Endothelial cell (in vitro differentiated cells): ENCODE measurements around the gene PRKCA. TPM values are rescaled to one million over a fixed set of nuclear protein-coding genes. Genes with fewer than 3 reads are reported as not detected.

ENCODE experiments used
- DNase-seq: peaks from one replicate; pipeline ENCODE4 v3.0.0; 2021; ENCODE audit warnings: low spot score
- H3K27ac Mint-ChIP-seq: one replicate; pipeline ENCODE4 v1.8.0; 2021; ENCODE audit warnings: mixed read lengths, inconsistent platforms; ENCODE audit not compliant: unreplicated experiment
- H3K27me3 Mint-ChIP-seq: one replicate; pipeline ENCODE4 v1.8.0; 2021; ENCODE audit warnings: mild to moderate bottlenecking, moderate library complexity, mixed read lengths, inconsistent platforms; ENCODE audit not compliant: unreplicated experiment
- H3K36me3 Mint-ChIP-seq: one replicate; pipeline ENCODE4 v1.8.0; 2021; ENCODE audit warnings: mild to moderate bottlenecking, low read depth, mixed read lengths, inconsistent platforms; ENCODE audit not compliant: unreplicated experiment
- H3K4me1 Mint-ChIP-seq: one replicate; pipeline ENCODE4 v1.8.0; 2021; ENCODE audit warnings: mild to moderate bottlenecking, mixed read lengths, inconsistent platforms; ENCODE audit not compliant: unreplicated experiment
- H3K4me3 Mint-ChIP-seq: one replicate; pipeline ENCODE4 v1.8.0; 2021; ENCODE audit warnings: mild to moderate bottlenecking, mixed read lengths, inconsistent platforms; ENCODE audit not compliant: unreplicated experiment
- H3K9me3 Mint-ChIP-seq: one replicate; pipeline ENCODE4 v1.8.0; 2021; ENCODE audit warnings: mixed read lengths, inconsistent platforms; ENCODE audit not compliant: unreplicated experiment
- total RNA-seq: library from RNA; stranded (reverse); fragmentation: NEBNext Ultra II Directional; extraction: Animal tissue kit (Norgen Biotek cat#: 25700); gene quantifications from one replicate; pipeline ENCODE4 v1.2.1, GENCODE V29; 2021; ENCODE audit not compliant: unreplicated experiment
- TF ChIP-seq, protein P1 (sequence below): fragments of 200-600 bp; sonication (generic); IDR thresholded peaks from one replicate; pipeline ENCODE4 v1.5.0; 2021; ENCODE audit warnings: antibody characterized with exemption; ENCODE audit not compliant: unreplicated experiment

The PRKCA gene
- total RNA-seq, 1 donor from 2014 or later = 2.1 TPM

DNA sequence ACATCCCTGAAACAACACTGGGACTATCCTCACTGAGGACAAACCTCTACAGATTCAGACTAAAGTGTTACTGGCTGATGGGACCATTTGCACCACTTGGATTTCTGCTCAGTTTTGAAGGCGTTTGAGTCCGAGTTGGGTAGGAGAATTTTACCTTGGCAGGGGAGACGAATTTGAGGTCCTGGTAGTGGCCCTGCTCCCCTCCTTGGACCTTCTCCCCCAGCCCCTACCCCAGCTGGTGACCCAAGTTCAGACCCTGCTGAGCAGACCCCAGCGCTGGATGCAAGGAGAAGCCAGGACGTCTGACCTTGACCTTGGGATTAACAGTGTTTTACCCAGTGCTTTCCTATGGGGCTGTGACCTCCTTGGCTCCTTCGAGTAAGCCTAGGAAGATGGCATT lies 546.1 kb downstream of the PRKCA start:
- Mint-ChIP-seq H3K4me3 (no peak overlapping the region), H3K27ac (no peak overlapping the region), H3K36me3 (no peaks in the 10 kb centered on the region), H3K4me1 (no peaks in the 10 kb centered on the region), H3K9me3 (peaks cover 8% of the 10 kb centered on the region), H3K27me3 (no peaks in the 10 kb centered on the region)
- DNase-seq = no peak
- TF ChIP-seq, protein P1, sequence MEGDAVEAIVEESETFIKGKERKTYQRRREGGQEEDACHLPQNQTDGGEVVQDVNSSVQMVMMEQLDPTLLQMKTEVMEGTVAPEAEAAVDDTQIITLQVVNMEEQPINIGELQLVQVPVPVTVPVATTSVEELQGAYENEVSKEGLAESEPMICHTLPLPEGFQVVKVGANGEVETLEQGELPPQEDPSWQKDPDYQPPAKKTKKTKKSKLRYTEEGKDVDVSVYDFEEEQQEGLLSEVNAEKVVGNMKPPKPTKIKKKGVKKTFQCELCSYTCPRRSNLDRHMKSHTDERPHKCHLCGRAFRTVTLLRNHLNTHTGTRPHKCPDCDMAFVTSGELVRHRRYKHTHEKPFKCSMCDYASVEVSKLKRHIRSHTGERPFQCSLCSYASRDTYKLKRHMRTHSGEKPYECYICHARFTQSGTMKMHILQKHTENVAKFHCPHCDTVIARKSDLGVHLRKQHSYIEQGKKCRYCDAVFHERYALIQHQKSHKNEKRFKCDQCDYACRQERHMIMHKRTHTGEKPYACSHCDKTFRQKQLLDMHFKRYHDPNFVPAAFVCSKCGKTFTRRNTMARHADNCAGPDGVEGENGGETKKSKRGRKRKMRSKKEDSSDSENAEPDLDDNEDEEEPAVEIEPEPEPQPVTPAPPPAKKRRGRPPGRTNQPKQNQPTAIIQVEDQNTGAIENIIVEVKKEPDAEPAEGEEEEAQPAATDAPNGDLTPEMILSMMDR = no peak

DNA sequence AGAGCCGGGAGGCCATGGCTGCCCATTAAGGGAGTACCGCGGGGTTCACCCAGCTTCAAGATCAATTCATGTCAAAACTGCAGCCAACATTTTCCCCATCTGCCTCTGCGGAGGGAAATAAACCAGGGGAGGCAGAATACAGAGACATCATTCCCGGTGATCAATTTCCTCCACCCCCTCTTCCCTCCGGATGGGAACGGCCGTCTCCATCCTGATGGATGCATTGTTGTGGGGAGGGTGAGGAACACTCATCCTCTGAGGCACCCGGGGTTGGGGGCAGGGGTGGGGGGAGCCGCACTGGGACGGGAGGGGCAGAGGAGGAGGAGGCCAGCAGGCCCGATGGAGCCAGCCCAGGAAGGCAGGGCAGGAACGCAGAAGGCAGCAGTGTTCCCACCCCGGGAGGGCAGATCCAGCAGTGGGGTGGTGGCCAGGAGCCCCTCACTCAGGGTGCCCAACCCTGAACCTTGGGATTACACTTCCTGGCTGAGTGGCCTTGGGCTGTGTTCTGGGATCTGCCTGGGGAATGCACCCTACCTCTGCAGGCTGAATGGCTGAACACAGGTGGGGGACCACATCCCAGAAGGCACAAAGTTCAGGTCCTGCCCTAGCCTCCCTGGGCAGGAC lies 546.7 kb downstream of the PRKCA start:
- Mint-ChIP-seq H3K36me3 (no peaks in the 10 kb centered on the region), H3K27ac (no peak overlapping the region), H3K4me1 (no peaks in the 10 kb centered on the region), H3K27me3 (no peaks in the 10 kb centered on the region), H3K4me3 (no peak overlapping the region), H3K9me3 (peaks cover 8% of the 10 kb centered on the region)
- TF ChIP-seq, protein P1 = no peak
- DNase-seq = no peak

DNA sequence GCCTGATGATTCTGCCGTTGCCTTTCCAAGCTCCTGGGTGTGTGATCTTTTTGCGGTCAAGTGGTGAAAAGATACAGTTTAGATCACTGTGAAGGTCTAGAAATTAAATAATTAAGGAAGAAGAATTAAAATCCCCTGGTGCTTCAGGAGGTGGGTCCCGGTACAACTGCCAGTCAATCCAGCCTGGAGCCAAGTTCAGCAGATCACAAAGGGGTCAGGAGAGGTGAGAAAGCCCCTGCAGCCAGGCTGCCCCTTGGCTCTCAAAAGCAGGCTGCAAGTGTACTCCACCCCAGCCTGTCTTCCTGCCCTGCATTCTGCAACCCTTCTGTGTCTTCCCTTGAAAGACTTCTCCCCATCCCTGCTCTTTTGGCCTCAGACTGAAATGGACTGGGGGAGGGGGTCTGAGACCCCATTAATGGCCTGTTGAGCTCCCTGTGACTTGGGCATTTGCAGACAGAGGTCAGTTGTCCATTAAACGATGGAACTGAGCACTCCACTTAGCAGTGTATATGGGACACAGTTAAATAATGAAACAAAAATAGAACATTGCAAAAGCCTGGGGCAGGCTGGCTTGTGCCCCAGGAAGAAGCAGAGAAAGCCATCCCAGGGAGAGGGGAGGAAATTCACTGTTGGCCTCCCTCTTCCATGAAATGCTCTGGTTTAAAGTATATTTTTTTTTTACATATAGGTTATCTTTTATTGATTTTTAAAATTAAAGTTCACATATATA lies 547.6 kb downstream of the PRKCA start:
- Mint-ChIP-seq H3K4me1 (no peaks in the 10 kb centered on the region), H3K36me3 (no peaks in the 10 kb centered on the region), H3K27me3 (no peaks in the 10 kb centered on the region), H3K27ac (no peak overlapping the region), H3K4me3 (no peak overlapping the region), H3K9me3 (peaks cover 8% of the 10 kb centered on the region)
- DNase-seq = no peak
- TF ChIP-seq, protein P1 = no peak

DNA sequence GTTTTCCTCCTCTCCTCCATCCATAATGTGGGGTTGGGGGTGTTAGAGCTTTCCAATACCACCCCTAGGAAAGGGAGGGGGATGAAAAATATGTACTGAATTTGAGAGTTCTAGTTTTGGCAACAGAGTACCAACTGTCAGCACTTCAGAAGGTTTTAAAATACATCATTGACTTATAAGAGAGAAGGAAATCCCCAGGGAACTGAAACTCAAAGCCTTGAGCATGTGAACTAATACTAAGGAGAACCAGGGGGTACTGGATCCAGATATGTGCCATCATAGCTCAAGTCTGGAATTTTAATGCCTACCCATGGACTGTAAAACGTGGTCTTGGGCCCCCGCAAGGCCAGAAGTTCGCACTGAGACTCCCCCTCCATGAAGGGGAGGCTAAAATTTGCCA lies 548.3 kb downstream of the PRKCA start:
- Mint-ChIP-seq H3K4me1 (no peaks in the 10 kb centered on the region), H3K36me3 (no peaks in the 10 kb centered on the region), H3K4me3 (no peak overlapping the region), H3K27ac (no peak overlapping the region), H3K9me3 (peaks cover 8% of the 10 kb centered on the region), H3K27me3 (no peaks in the 10 kb centered on the region)
- TF ChIP-seq, protein P1 = no peak
- DNase-seq = no peak

DNA sequence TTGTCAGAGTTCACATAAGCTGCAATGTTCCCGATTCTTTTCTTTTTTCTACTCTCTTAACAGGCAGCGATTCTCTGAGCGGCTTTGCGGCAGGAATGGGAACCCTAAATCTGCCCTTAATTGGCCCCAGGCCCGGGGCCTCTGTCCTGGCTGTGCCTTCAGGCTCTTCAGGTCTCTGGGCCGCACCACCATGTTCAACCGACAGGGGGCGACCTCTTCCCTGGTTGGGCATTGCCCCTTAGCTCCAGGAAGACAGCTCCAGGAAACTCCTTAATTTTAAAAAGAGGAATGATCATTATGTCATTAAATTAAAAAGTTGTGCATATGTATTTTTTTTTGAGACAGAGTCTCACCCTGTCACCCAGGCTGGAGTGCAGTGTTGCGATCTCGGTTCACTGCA lies 552.8 kb downstream of the PRKCA start:
- no peaks in the 10 kb centered on the region for H3K9me3 Mint-ChIP-seq
- no peak overlapping the region for H3K4me3 Mint-ChIP-seq
- H3K27ac Mint-ChIP-seq = no peak overlapping the region
- TF ChIP-seq, protein P1 = peak; percentile 52
- H3K27me3 Mint-ChIP-seq = peaks cover 1% of the 10 kb centered on the region
- no peaks in the 10 kb centered on the region for H3K36me3 Mint-ChIP-seq
- H3K4me1 Mint-ChIP-seq = no peaks in the 10 kb centered on the region
- DNase-seq = no peak
